Activated naive CD4-positive, alpha-beta T cell treated with anti-CD3 and anti-CD28 coated beads, Interleukin-2, amount 50 U/mL, for 24 hours (primary cell): ENCODE measurements around the gene COG1.

Experiments used
- H3K27ac Mint-ChIP-seq: one replicate; pipeline ENCODE4 v1.8.0; 2021; ENCODE audit warnings: mild to moderate bottlenecking, mixed read lengths
- H3K27me3 Mint-ChIP-seq: one replicate; pipeline ENCODE4 v1.8.0; 2021; ENCODE audit warnings: mixed read lengths
- H3K36me3 Mint-ChIP-seq: one replicate; pipeline ENCODE4 v1.8.0; 2021; ENCODE audit warnings: mixed read lengths
- H3K4me1 Mint-ChIP-seq: one replicate; pipeline ENCODE4 v1.8.0; 2021; ENCODE audit warnings: mixed read lengths
- H3K4me3 Mint-ChIP-seq: one replicate; pipeline ENCODE4 v1.8.0; 2021; ENCODE audit warnings: mild to moderate bottlenecking, mixed read lengths
- H3K9me3 Mint-ChIP-seq: one replicate; pipeline ENCODE4 v1.8.0; 2021; ENCODE audit warnings: mixed read lengths

COG1 gene

GRCh38 chr17:73203788-73204479 is 11.1 kb downstream of the COG1 start:
- H3K27ac Mint-ChIP-seq: peak overlapping the region; percentile 90
- H3K9me3 Mint-ChIP-seq: no peaks in the 10 kb centered on the region
- H3K4me3 Mint-ChIP-seq: peak overlapping the region; percentile 47
- peaks cover 13% of the 10 kb centered on the region for H3K36me3 Mint-ChIP-seq
- no peaks in the 10 kb centered on the region for H3K27me3 Mint-ChIP-seq
- peaks cover 31% of the 10 kb centered on the region for H3K4me1 Mint-ChIP-seq

- H3K36me3 Mint-ChIP-seq: peaks cover 4% of the 10 kb centered on the region
- H3K27ac Mint-ChIP-seq: no peak overlapping the region
- H3K4me3 Mint-ChIP-seq: no peak overlapping the region
- H3K27me3 Mint-ChIP-seq: no peaks in the 10 kb centered on the region
- H3K4me1 Mint-ChIP-seq: peaks cover 37% of the 10 kb centered on the region
- H3K9me3 Mint-ChIP-seq: no peaks in the 10 kb centered on the region
These were observed 12.7 kb downstream of the COG1 start for GRCh38 chr17:73205459-73205961.

- H3K9me3 Mint-ChIP-seq: no peaks in the 10 kb centered on the region
- peaks cover 37% of the 10 kb centered on the region for H3K4me1 Mint-ChIP-seq
- no peaks in the 10 kb centered on the region for H3K27me3 Mint-ChIP-seq
- no peak overlapping the region for H3K4me3 Mint-ChIP-seq
- peaks cover 2% of the 10 kb centered on the region for H3K36me3 Mint-ChIP-seq
- peak overlapping the region; percentile 41 for H3K27ac Mint-ChIP-seq
These were observed 15.4 kb downstream of the COG1 start for GRCh38 chr17:73208139-73208827.

- Mint-ChIP-seq H3K4me1 (peaks cover 27% of the 10 kb centered on the region), H3K27ac (peak overlapping the region; percentile 56), H3K4me3 (no peak overlapping the region), H3K9me3 (no peaks in the 10 kb centered on the region), H3K36me3 (peaks cover 2% of the 10 kb centered on the region), H3K27me3 (no peaks in the 10 kb centered on the region)
These were observed 16.6 kb downstream of the COG1 start for GRCh38 chr17:73209436-73209835.

- no peaks in the 10 kb centered on the region for H3K27me3 Mint-ChIP-seq
- H3K36me3 Mint-ChIP-seq: peaks cover 2% of the 10 kb centered on the region
- H3K4me1 Mint-ChIP-seq: peaks cover 27% of the 10 kb centered on the region
- H3K4me3 Mint-ChIP-seq: no peak overlapping the region
- H3K9me3 Mint-ChIP-seq: no peaks in the 10 kb centered on the region
- peak overlapping the region; percentile 56 for H3K27ac Mint-ChIP-seq
These were observed 17.3 kb downstream of the COG1 start for GRCh38 chr17:73210002-73210678.

GRCh38 chr17:73211745-73212144 is 18.9 kb downstream of the COG1 start:
- peaks cover 8% of the 10 kb centered on the region for H3K36me3 Mint-ChIP-seq
- peak overlapping the region; percentile 87 for H3K27ac Mint-ChIP-seq
- H3K4me3 Mint-ChIP-seq: peak overlapping the region; percentile 51
- peaks cover 42% of the 10 kb centered on the region for H3K4me1 Mint-ChIP-seq
- H3K27me3 Mint-ChIP-seq: no peaks in the 10 kb centered on the region
- H3K9me3 Mint-ChIP-seq: no peaks in the 10 kb centered on the region

GRCh38 chr17:73214008-73214407 is 21.2 kb downstream of the COG1 start:
- Mint-ChIP-seq H3K4me1 (peaks cover 48% of the 10 kb centered on the region), H3K27me3 (no peaks in the 10 kb centered on the region), H3K9me3 (no peaks in the 10 kb centered on the region), H3K36me3 (peaks cover 10% of the 10 kb centered on the region), H3K4me3 (no peak overlapping the region), H3K27ac (peak overlapping the region; percentile 79)

- Mint-ChIP-seq H3K9me3 (no peaks in the 10 kb centered on the region), H3K27me3 (no peaks in the 10 kb centered on the region), H3K36me3 (peaks cover 10% of the 10 kb centered on the region), H3K4me3 (no peak overlapping the region), H3K4me1 (peaks cover 46% of the 10 kb centered on the region), H3K27ac (no peak overlapping the region)
These were observed 22.0 kb downstream of the COG1 start for GRCh38 chr17:73214851-73215250.

GRCh38 chr17:73215447-73215846 is 22.6 kb downstream of the COG1 start:
- Mint-ChIP-seq H3K4me1 (peaks cover 40% of the 10 kb centered on the region), H3K27me3 (no peaks in the 10 kb centered on the region), H3K27ac (peak overlapping the region; percentile 68), H3K36me3 (peaks cover 10% of the 10 kb centered on the region), H3K4me3 (no peak overlapping the region), H3K9me3 (no peaks in the 10 kb centered on the region)

- Mint-ChIP-seq H3K27ac (peak overlapping the region; percentile 59), H3K4me3 (no peak overlapping the region), H3K27me3 (no peaks in the 10 kb centered on the region), H3K36me3 (peaks cover 2% of the 10 kb centered on the region), H3K4me1 (peaks cover 44% of the 10 kb centered on the region), H3K9me3 (no peaks in the 10 kb centered on the region)
These were observed 30.9 kb downstream of the COG1 start for GRCh38 chr17:73223626-73224230.

- Mint-ChIP-seq H3K9me3 (no peaks in the 10 kb centered on the region), H3K27me3 (no peaks in the 10 kb centered on the region), H3K36me3 (peaks cover 2% of the 10 kb centered on the region), H3K27ac (no peak overlapping the region), H3K4me3 (no peak overlapping the region), H3K4me1 (peaks cover 50% of the 10 kb centered on the region)
These were observed 31.4 kb downstream of the COG1 start for GRCh38 chr17:73224237-73224636.

- H3K36me3 Mint-ChIP-seq: peaks cover 2% of the 10 kb centered on the region
- peak overlapping the region; percentile 72 for H3K27ac Mint-ChIP-seq
- no peak overlapping the region for H3K4me3 Mint-ChIP-seq
- no peaks in the 10 kb centered on the region for H3K27me3 Mint-ChIP-seq
- H3K9me3 Mint-ChIP-seq: no peaks in the 10 kb centered on the region
- H3K4me1 Mint-ChIP-seq: peaks cover 53% of the 10 kb centered on the region
These were observed 31.9 kb downstream of the COG1 start for GRCh38 chr17:73224663-73225305.

GRCh38 chr17:73226556-73227172 is 33.8 kb downstream of the COG1 start:
- Mint-ChIP-seq H3K9me3 (no peaks in the 10 kb centered on the region), H3K36me3 (peaks cover 2% of the 10 kb centered on the region), H3K4me1 (peaks cover 66% of the 10 kb centered on the region), H3K27me3 (no peaks in the 10 kb centered on the region), H3K4me3 (peak overlapping the region; percentile 30), H3K27ac (peak overlapping the region; percentile 4)

GRCh38 chr17:73227379-73227778 is 34.5 kb downstream of the COG1 start:
- Mint-ChIP-seq H3K9me3 (no peaks in the 10 kb centered on the region), H3K36me3 (peaks cover 2% of the 10 kb centered on the region), H3K4me3 (peak overlapping the region; percentile 19), H3K27me3 (no peaks in the 10 kb centered on the region), H3K27ac (peak overlapping the region; percentile 21), H3K4me1 (peaks cover 66% of the 10 kb centered on the region)

- Mint-ChIP-seq H3K27ac (no peak overlapping the region), H3K4me1 (peaks cover 67% of the 10 kb centered on the region), H3K4me3 (no peak overlapping the region), H3K27me3 (no peaks in the 10 kb centered on the region), H3K36me3 (peaks cover 2% of the 10 kb centered on the region), H3K9me3 (no peaks in the 10 kb centered on the region)
These were observed 35.1 kb downstream of the COG1 start for GRCh38 chr17:73227944-73228343.
